Keratinocyte (primary cell): ENCODE data around the gene DEGS2.
"Not testable (repeated sequence)": the region's sequence is repeated elsewhere in the genome, so short reads cannot be mapped to it uniquely, and the experiment has no call there.

Experiments
- CTCF ChIP-seq, 3 experiments: IDR thresholded peaks in 1 of 3; conservative IDR thresholded peaks in 1 of 3; optimal IDR thresholded peaks in 1 of 3; 2 replicates in 2 of 3; 3 replicates in 1 of 3; pipeline versions ENCODE3 to v1.5.1; 2011; ENCODE audit warnings: low read length in 3 of 3, mild to moderate bottlenecking in 3 of 3, moderate library complexity in 2 of 3, control low read depth in 1 of 3, inconsistent platforms in 1 of 3; ENCODE audit not compliant: insufficient read depth in 2 of 3; ENCODE audit errors: extremely low read depth in 1 of 3
- EZH2 ChIP-seq: IDR thresholded peaks from one replicate; pipeline ENCODE4 v1.6.1; 2012; ENCODE audit warnings: inconsistent platforms, mild to moderate bottlenecking, low read length, moderate library complexity

DNA sequence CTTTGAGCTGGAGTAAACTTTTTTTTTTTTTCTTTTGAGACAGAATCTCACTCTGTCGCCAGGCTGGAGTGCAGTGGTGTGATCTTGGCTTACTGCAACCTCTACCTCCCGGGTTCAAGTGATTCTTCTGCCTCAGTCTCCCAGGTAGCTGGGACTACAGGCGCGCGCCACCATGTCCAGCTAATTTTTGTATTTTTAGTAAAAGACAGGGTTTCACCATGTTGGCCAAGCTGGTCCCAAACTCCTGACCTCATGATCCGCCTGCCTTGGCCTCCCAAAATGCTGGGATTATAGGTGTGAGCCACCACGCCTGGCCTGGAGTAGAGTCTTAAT lies 45.4 kb upstream of the DEGS2 start:
- not testable (repeated sequence) for TF ChIP-seq CTCF (optimal IDR thresholded peaks at IDR 0.05 in 1 of 3, IDR thresholded peaks at IDR 0.05 in 1 of 3, conservative IDR thresholded peaks at IDR 0.05 in 1 of 3; ENCODE audit: extremely low read depth in 1 of 3, insufficient read depth in 2 of 3, low read length in 3 of 3); EZH2
